B cell (primary cell): ENCODE measurements around the gene HEXB. TPM values are rescaled to one million over a fixed set of nuclear protein-coding genes. Genes with fewer than 3 reads are reported as not detected.

Experiments used
- ATAC-seq: fragments of 200-7000 bp; cut with Tn5 transposase; one replicate; pipeline ENCODE4 v1.10.0; 2021; ENCODE audit warnings: low read depth, mild to moderate bottlenecking, moderate number of reproducible peaks, moderate library complexity
- CTCF ChIA-PET: fragments of 350-600 bp; sonication (Branson Sonifier 250); formaldehyde crosslinking; loops from one replicate; lab custom pipeline; 2021; ENCODE audit warnings: antibody characterized with exemption, inconsistent platforms; lab: Charles Lee
- POLR2A ChIA-PET: fragments of 350-600 bp; sonication (Branson Sonifier 250); formaldehyde crosslinking; loops from one replicate; lab custom pipeline; 2021; ENCODE audit warnings: antibody characterized with exemption; lab: Charles Lee
- DNase-seq: peaks from one replicate; pipeline ENCODE4 v3.0.0; 2013
- H2AFZ ChIP-seq: 2 replicates; pipeline ENCODE4 v1.6.1; 2012; ENCODE audit warnings: mild to moderate bottlenecking, low read depth, low read length; ENCODE audit not compliant: insufficient read depth, poor library complexity, severe bottlenecking
- H3K27ac ChIP-seq, 2 donors: 1 replicate in 1 of 2; 2 replicates in 1 of 2; pipeline ENCODE4 v1.5.1; 2012 to 2013; ENCODE audit warnings: low read length in 2 of 2, mild to moderate bottlenecking in 2 of 2, moderate library complexity in 1 of 2
- H3K27me3 ChIP-seq, 4 experiments: fragments of 200-600 bp in 1 of 4; sonication (generic) in 1 of 4; replicated peaks in 1 of 4; 1 replicate in 2 of 4; 2 replicates in 2 of 4; pipeline versions ENCODE4 v1.6.1 to v1.7.0; 2013 to 2016; ENCODE audit warnings: low read length in 3 of 4, mild to moderate bottlenecking in 2 of 4, mixed read lengths in 1 of 4, moderate library complexity in 1 of 4; ENCODE audit not compliant: insufficient read depth in 4 of 4, control insufficient read depth in 3 of 4; ENCODE audit errors: control extremely low read depth in 1 of 4
- H3K36me3 ChIP-seq, 2 experiments: replicated peaks in 1 of 2; 1 replicate in 1 of 2; 2 replicates in 1 of 2; pipeline versions ENCODE4 v1.6.1 to v1.7.1; 2013; ENCODE audit warnings: low read length in 1 of 2; ENCODE audit not compliant: insufficient read depth in 2 of 2, control insufficient read depth in 1 of 2; ENCODE audit errors: control extremely low read depth in 1 of 2, extremely low read depth in 1 of 2
- H3K4me1 ChIP-seq, 2 donors: fragments of 200-600 bp in 1 of 2; sonication (generic) in 1 of 2; 1 replicate in 1 of 2; 2 replicates in 1 of 2; pipeline versions ENCODE4 v1.5.1 to v1.6.1; 2013 to 2017; ENCODE audit warnings: low read length in 2 of 2; ENCODE audit not compliant: control insufficient read depth in 2 of 2, insufficient read depth in 2 of 2
- H3K4me2 ChIP-seq: replicated peaks from 2 replicates; pipeline ENCODE3; 2012; ENCODE audit warnings: mild to moderate bottlenecking, low read depth, low read length; ENCODE audit not compliant: poor library complexity, severe bottlenecking
- H3K4me3 ChIP-seq, 5 experiments: fragments of 200-600 bp in 1 of 5; sonication (generic) in 1 of 5; 1 replicate in 3 of 5; 2 replicates in 2 of 5; pipeline versions ENCODE4 v1.5.1 to v1.7.0; 2011 to 2016; ENCODE audit warnings: low read length in 4 of 5, mild to moderate bottlenecking in 4 of 5, low read depth in 2 of 5, control low read depth in 1 of 5, moderate library complexity in 1 of 5; ENCODE audit not compliant: insufficient read depth in 1 of 5; ENCODE audit errors: control extremely low read depth in 1 of 5, extremely low read depth in 1 of 5
- H3K79me2 ChIP-seq: fragments of 200-600 bp; sonication (generic); one replicate; pipeline ENCODE4 v1.6.0; 2016; ENCODE audit warnings: low read length; ENCODE audit not compliant: control insufficient read depth, insufficient read depth
- H3K9ac ChIP-seq: fragments of 200-600 bp; sonication (generic); 2 replicates; pipeline ENCODE4 v1.6.1; 2017; ENCODE audit warnings: mild to moderate bottlenecking, low read length, moderate library complexity
- H3K9me3 ChIP-seq, 3 donors: one replicate each; pipeline versions ENCODE4 v1.6.1 to v1.7.1; 2013; ENCODE audit warnings: low read length in 2 of 3; ENCODE audit not compliant: control insufficient read depth in 2 of 3, insufficient read depth in 1 of 3; ENCODE audit errors: control extremely low read depth in 1 of 3
- H4K20me1 ChIP-seq: 2 replicates; pipeline ENCODE4 v1.6.0; 2012; ENCODE audit warnings: mild to moderate bottlenecking, low read length; ENCODE audit not compliant: insufficient read depth, control insufficient read depth, poor library complexity, severe bottlenecking
- H3K27ac Mint-ChIP-seq: one replicate; pipeline ENCODE4 v1.8.0; 2021; ENCODE audit warnings: mixed read lengths
- H3K27me3 Mint-ChIP-seq: one replicate; pipeline ENCODE4 v1.8.0; 2021; ENCODE audit warnings: mixed read lengths
- H3K4me1 Mint-ChIP-seq: one replicate; pipeline ENCODE4 v1.8.0; 2021; ENCODE audit warnings: mixed read lengths
- H3K4me3 Mint-ChIP-seq: one replicate; pipeline ENCODE4 v1.8.0; 2021; ENCODE audit warnings: mixed read lengths
- H3K9me3 Mint-ChIP-seq: one replicate; pipeline ENCODE4 v1.8.0; 2022; ENCODE audit warnings: mixed read lengths; ENCODE audit not compliant: insufficient read depth
- CTCF ChIP-seq: fragments of 200-600 bp; IDR thresholded peaks from one replicate; pipeline ENCODE4 v1.8.0; 2022; ENCODE audit warnings: antibody characterized with exemption, mild to moderate bottlenecking
- EZH2 ChIP-seq: IDR thresholded peaks from 2 replicates; pipeline ENCODE4 v1.6.1; 2012; ENCODE audit warnings: borderline replicate concordance, low read depth, mild to moderate bottlenecking, moderate library complexity, low read length; ENCODE audit not compliant: insufficient read depth, poor library complexity, severe bottlenecking
- WGBS: methylation state at CpG from one replicate; pipeline ENCODE4 v1.1.5; 2013; ENCODE audit warnings: missing lambda C conversion rate; ENCODE audit not compliant: insufficient coverage; 5-methylcytosine and 5-hydroxymethylcytosine counted together
- intact Hi-C: fragments of 100-400 bp; cut with micrococcal nuclease; formaldehyde crosslinking; loops from one replicate; pipeline ENCODE4 v1.10.0; 2022
- polyA plus RNA-seq: library from polyadenylated mRNA; depleted of rRNA; stranded (reverse); fragments of >200 nt; gene quantifications from 2 replicates; pipeline ENCODE4 v1.2.3, GENCODE V29; 2012
- total RNA-seq, 2 donors: library from RNA; stranded (reverse); fragments of 120-200 nt in 1 of 2; gene quantifications; 1 replicate in 1 of 2; 2 replicates in 1 of 2; pipeline versions ENCODE4 v1.2.3 to v1.2.4, GENCODE V29; 2013 to 2022

The HEXB gene
- total and polyA plus RNA-seq, 2 donors (not counting 1 experiment from before 2014, with no cell fraction given) = 23.6 to 47.1 TPM

GRCh38 chr5:74766849-74767578 is 82.0 kb downstream of the HEXB start, which contains the start of the genes GFM2 and NSA2:
Gene GFM2, minus strand, starts transcription at chr5:74767117. Its CDS starts 3,375 bp downstream, at chr5:74763742.
Gene NSA2, plus strand, starts transcription at chr5:74767249. Its CDS starts 112 bp downstream, at chr5:74767361.
- H3K79me2 ChIP-seq = peaks cover 47% of the 10 kb centered on the region

More at GRCh38 chr5:74766849-74767578, 82.0 kb downstream of the HEXB start, which contains the start of the genes GFM2 and NSA2:
- H3K27me3 Mint-ChIP-seq = no peaks in the 10 kb centered on the region
- peak within 1 kb of the TSS; percentile 100 for H2AFZ ChIP-seq
- H3K4me1 ChIP-seq = peaks cover 20 to 21% of the 10 kb centered on the region in 2 donors
- H3K9ac ChIP-seq = peak within 1 kb of the TSS; percentile 93
- ChIA-PET CTCF (interaction anchor here (0.5 to 1.8 kb wide), 9 partner anchors 8 to 913 kb away, joined by 3 to 5 read pairs (median 4); partner anchors contain the start of genes ANKRD31, ENC1 and HMGCR), POLR2A (no interaction called here)
- H3K36me3 ChIP-seq = peaks cover 0 to 31% of the 10 kb centered on the region in 2 experiments
- no peaks in the 10 kb centered on the region for H3K27me3 ChIP-seq
- H3K4me3 Mint-ChIP-seq = peak within 1 kb of the TSS; percentile 100
- H3K27ac ChIP-seq = peak within 1 kb of the TSS; percentile 62 to 85
- DNase-seq (peak; percentile 95), ATAC-seq (peak; percentile 89)
- H3K4me3 ChIP-seq = peak within 1 kb of the TSS; percentile 71 to 99 (median 92)
- H3K9me3 Mint-ChIP-seq = no peaks in the 10 kb centered on the region
- peaks cover 29% of the 10 kb centered on the region for H3K4me1 Mint-ChIP-seq
- H4K20me1 ChIP-seq = peaks cover 15% of the 10 kb centered on the region
- no peak for TF ChIP-seq CTCF
- no peak for TF ChIP-seq EZH2
- intact Hi-C loops = loop anchor here (1.0 to 10.0 kb wide), 8 partner anchors 82 to 1952 kb away; partner anchors contain the start of genes BTF3, CERT1, ENC1 and FAM169A
- H3K9me3 ChIP-seq = no peaks in the 10 kb centered on the region
- WGBS = under 1% methylated on average over 54 of the region's 54 CpGs
- H3K4me2 ChIP-seq = peak within 1 kb of the TSS; percentile 84
- peak within 1 kb of the TSS; percentile 98 for H3K27ac Mint-ChIP-seq
